Muscle layer of duodenum (tissue), 2 donors: ENCODE measurements around the gene RBKS.
"Not testable (repeated sequence)": the region's sequence is repeated elsewhere in the genome, so short reads cannot be mapped to it uniquely, and the experiment has no call there.

Experiments
- H3K27ac ChIP-seq: one replicate; pipeline ENCODE4 v1.7.0; 2013; ENCODE audit warnings: mild to moderate bottlenecking, low read length
- H3K27me3 ChIP-seq: one replicate; pipeline ENCODE4 v1.7.0; 2013; ENCODE audit warnings: low read depth, mild to moderate bottlenecking, control low read depth, low read length
- H3K36me3 ChIP-seq, 2 donors: one replicate each; pipeline ENCODE4 v1.7.0; 2013; ENCODE audit warnings: low read length in 2 of 2, control low read depth in 1 of 2, mild to moderate bottlenecking in 1 of 2; ENCODE audit not compliant: insufficient read depth in 2 of 2, control insufficient read depth in 1 of 2
- H3K4me1 ChIP-seq, 2 donors: one replicate each; pipeline ENCODE4 v1.7.0; 2013; ENCODE audit warnings: low read length in 2 of 2, mild to moderate bottlenecking in 2 of 2, control low read depth in 1 of 2, moderate library complexity in 1 of 2; ENCODE audit not compliant: insufficient read depth in 2 of 2, control insufficient read depth in 1 of 2
- H3K4me3 ChIP-seq, 2 donors: one replicate each; pipeline ENCODE4 v1.7.0; 2013; ENCODE audit warnings: low read length in 2 of 2, low read depth in 1 of 2, mild to moderate bottlenecking in 1 of 2
- H3K9me3 ChIP-seq, 2 donors: one replicate each; pipeline ENCODE4 v1.7.0; 2013; ENCODE audit warnings: low read length in 2 of 2, control low read depth in 1 of 2, mild to moderate bottlenecking in 1 of 2; ENCODE audit not compliant: control insufficient read depth in 1 of 2
- donor health status: healthy.

Gene RBKS

DNA sequence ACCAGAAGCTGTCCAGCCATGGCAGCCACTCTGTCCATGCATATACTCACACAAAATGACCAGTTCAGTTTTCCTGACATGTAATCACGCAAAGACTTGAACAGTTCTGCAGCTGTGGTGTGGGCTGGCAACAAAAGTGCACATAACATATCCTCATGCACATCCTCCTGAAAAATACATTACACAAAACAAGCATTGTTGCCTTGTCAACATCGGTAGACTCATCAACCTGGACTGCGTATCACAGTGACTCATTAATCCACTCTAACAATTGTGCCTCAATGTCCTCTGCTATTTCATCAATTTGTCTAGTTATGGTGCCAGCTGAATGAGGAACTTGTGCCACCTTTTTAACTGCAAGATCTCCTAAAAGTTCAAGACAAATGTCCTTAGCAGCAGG lies 19.5 kb downstream of the RBKS start:
- no peaks in the 10 kb centered on the region for H3K27me3 ChIP-seq
- H3K9me3 ChIP-seq, result no peaks in the 10 kb centered on the region
- H3K36me3 ChIP-seq, result no peaks in the 10 kb centered on the region
- no peak overlapping the region for H3K4me3 ChIP-seq
- H3K4me1 ChIP-seq, result no peaks in the 10 kb centered on the region
- no peak overlapping the region for H3K27ac ChIP-seq

DNA sequence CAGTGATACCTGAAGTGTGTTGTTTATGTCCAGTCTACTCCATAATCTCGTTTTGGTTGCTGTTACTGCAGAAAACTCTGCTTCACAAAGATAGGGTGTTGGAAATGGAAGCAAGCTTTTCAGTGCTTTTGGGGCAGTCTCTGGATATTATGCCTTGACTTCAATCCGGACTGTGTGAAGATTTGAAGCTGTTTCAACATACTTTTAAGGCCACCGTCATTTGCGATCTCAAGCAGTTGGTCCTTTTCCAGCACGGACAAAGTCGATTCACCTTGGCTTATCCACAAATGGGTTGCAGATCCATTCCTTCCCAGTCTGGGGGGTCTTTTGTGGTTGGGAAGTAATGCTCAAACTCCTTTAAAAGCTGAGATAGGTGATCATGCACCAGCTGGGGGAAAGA lies 20.4 kb downstream of the RBKS start:
- Histone ChIP-seq H3K27ac (no peak overlapping the region), H3K27me3 (no peaks in the 10 kb centered on the region), H3K4me1 (no peaks in the 10 kb centered on the region), H3K4me3 (no peak overlapping the region), H3K9me3 (no peaks in the 10 kb centered on the region), H3K36me3 (no peaks in the 10 kb centered on the region)

GRCh38 chr2:27866237-27866636 lies 23.9 kb downstream of the RBKS start:
- H3K36me3 ChIP-seq, result no peaks in the 10 kb centered on the region
- H3K9me3 ChIP-seq, result no peaks in the 10 kb centered on the region
- H3K4me3 ChIP-seq, result no peak overlapping the region
- H3K4me1 ChIP-seq, result no peaks in the 10 kb centered on the region
- no peak overlapping the region for H3K27ac ChIP-seq
- no peaks in the 10 kb centered on the region for H3K27me3 ChIP-seq

- not testable (repeated sequence) for H3K36me3 ChIP-seq, H3K27ac ChIP-seq, H3K4me3 ChIP-seq, H3K9me3 ChIP-seq, H3K4me1 ChIP-seq, H3K27me3 ChIP-seq
These were observed 26.2 kb downstream of the RBKS start for GRCh38 chr2:27863955-27864354.

GRCh38 chr2:27863146-27863545 lies 27.0 kb downstream of the RBKS start:
- peaks cover 0 to under 1% of the 10 kb centered on the region in 2 donors for H3K36me3 ChIP-seq
- no peak overlapping the region for H3K27ac ChIP-seq
- no peaks in the 10 kb centered on the region for H3K27me3 ChIP-seq
- no peaks in the 10 kb centered on the region for H3K4me1 ChIP-seq
- H3K9me3 ChIP-seq, result no peaks in the 10 kb centered on the region
- no peak overlapping the region for H3K4me3 ChIP-seq

DNA sequence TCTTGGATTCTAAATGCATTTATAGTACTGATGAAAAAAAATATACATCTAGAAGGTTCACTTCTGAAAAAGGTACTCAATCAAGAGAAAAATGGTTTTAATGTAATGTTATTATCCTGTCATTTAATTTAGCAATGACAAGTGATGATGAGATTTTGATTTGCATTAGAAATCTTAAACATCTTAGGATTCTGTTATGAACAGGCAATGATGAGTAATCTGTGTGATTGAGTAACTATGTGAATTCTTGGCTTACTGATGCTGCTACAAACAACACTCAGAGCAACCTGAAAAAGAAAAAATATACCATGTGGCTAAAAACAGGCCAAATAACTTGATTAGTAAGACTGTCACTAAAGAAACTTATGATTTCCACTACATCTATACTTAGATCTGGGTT lies 30.1 kb downstream of the RBKS start:
- peaks cover 0 to 2% of the 10 kb centered on the region in 2 donors for H3K9me3 ChIP-seq
- H3K4me1 ChIP-seq, result peaks cover 0 to 3% of the 10 kb centered on the region in 2 donors
- H3K4me3 ChIP-seq, result no peak overlapping the region
- H3K36me3 ChIP-seq, result peaks cover 0 to 6% of the 10 kb centered on the region in 2 donors
- H3K27me3 ChIP-seq, result no peaks in the 10 kb centered on the region
- no peak overlapping the region for H3K27ac ChIP-seq

DNA sequence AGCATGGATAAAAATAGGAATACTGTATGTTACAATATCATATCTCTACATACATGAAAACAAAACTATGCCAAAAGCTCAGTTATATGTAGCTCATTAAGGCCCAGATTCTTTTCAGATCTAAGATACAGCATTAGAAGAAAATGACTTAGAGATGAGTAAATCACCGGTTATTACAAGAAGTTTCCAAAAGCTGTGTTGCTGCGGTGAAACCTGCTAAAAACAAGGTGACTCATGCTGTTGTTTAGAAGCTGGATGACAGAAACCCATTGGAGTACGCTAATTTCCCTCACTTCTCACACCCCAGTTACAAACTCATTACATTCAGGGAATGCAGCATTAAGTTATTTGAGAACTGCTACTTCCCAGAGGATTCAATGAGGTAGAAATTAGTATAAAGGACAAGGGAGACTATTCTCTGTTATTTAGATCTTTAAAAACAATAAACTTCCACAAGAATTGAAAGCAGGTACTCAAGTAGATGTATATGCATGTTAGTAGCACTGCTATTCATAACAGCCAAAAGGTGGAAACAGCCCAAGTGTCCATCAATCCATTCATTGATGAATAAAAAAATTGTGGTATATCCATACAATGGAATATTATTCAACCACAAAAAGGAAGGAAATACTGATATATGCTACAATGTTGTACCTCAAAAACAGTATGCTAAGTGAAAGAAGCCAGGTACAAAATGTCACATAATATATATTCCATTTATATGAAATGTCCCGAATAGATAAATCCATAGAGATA lies 32.6 kb downstream of the RBKS start:
- Histone ChIP-seq H3K36me3 (peaks cover 0 to 6% of the 10 kb centered on the region in 2 donors), H3K27me3 (no peaks in the 10 kb centered on the region)

GRCh38 chr2:27856956-27857355 lies 33.2 kb downstream of the RBKS start:
- H3K9me3 ChIP-seq, result peaks cover 0 to 2% of the 10 kb centered on the region in 2 donors
- H3K36me3 ChIP-seq, result peaks cover 0 to 6% of the 10 kb centered on the region in 2 donors
- H3K4me3 ChIP-seq, result no peak overlapping the region
- H3K27ac ChIP-seq, result no peak overlapping the region
- no peaks in the 10 kb centered on the region for H3K27me3 ChIP-seq
- H3K4me1 ChIP-seq, result peaks cover 0 to 3% of the 10 kb centered on the region in 2 donors

More for the DNA sequence above, 32.6 kb downstream of the RBKS start:
- no peak overlapping the region for H3K4me3 ChIP-seq
- H3K4me1 ChIP-seq, result peaks cover 0 to 3% of the 10 kb centered on the region in 2 donors
- no peak overlapping the region for H3K27ac ChIP-seq
- H3K9me3 ChIP-seq, result peaks cover 0 to 2% of the 10 kb centered on the region in 2 donors

DNA sequence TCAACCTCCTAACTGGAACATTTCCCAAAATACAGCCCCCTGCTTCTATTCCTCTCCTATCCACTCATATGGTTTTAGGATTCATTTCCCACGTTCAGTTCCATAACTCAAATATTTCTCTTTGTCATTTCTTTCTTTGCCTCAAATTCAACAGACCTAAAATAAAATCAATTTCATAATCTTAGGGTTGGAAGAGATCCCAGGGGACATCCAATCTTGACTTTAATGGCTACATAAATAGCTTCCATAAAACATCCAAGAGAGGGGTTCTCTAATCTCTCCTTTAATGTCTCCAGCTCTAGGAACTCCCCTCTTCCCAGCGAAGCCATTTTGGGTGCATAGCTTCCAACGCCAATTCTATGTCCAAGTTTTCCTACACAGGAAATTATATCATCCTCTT lies 33.8 kb downstream of the RBKS start:
- H3K27ac ChIP-seq, result no peak overlapping the region
- H3K4me1 ChIP-seq, result peaks cover 0 to 3% of the 10 kb centered on the region in 2 donors
- H3K36me3 ChIP-seq, result peaks cover 0 to 6% of the 10 kb centered on the region in 2 donors
- peaks cover 0 to 2% of the 10 kb centered on the region in 2 donors for H3K9me3 ChIP-seq
- no peaks in the 10 kb centered on the region for H3K27me3 ChIP-seq
- no peak overlapping the region for H3K4me3 ChIP-seq

DNA sequence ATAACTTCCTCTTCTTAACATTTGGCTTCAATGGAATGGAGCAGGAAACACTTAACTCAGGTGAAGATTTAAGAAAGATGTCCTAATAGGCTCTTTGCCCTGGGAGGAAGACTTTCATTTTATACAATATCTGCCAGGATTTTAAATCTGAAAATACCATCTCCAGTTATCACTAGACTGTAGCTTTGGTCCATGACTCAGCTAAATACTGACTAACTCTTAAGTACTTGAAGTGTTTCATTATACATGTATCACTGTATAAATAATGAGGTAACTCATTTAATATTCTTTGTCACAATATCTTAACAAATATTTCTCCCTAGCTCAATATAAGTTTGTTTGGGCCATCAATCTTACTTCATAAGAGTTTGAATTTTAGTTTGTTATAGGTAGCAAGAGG lies 34.7 kb downstream of the RBKS start:
- H3K4me1 ChIP-seq, result peaks cover 0 to 3% of the 10 kb centered on the region in 2 donors
- H3K27me3 ChIP-seq, result no peaks in the 10 kb centered on the region
- H3K27ac ChIP-seq, result no peak overlapping the region
- no peak overlapping the region for H3K4me3 ChIP-seq
- peaks cover 0 to 2% of the 10 kb centered on the region in 2 donors for H3K9me3 ChIP-seq
- peaks cover 0 to 6% of the 10 kb centered on the region in 2 donors for H3K36me3 ChIP-seq

DNA sequence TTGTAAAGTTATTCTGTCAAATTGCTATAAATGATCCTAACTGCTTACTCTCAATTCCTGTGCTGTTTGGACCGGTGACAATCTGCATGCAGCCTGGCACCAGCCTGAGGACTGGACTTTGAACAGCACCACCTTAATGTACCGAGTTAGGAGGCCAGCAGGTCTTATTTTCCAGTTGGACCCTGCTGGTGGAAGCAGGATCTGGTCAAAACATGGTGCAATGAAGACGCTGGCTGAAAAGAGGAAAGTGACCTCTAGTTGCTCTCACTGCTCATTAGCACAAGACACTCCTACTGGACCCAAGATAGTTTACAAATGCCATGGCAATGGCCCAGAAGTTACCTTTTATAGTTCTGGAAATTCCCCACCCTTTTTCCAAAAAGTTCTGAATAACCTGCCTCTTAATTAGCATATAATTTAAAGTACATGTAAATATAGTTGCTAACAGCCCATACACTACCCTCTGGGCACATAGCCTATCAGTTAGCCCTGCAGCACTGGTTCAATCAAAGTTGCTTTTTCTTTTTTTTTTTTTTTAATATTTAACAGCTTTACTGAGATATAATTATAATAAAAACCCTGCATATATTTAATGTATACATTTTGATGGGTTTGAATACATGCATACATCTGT lies 35.8 kb downstream of the RBKS start:
- Histone ChIP-seq H3K27me3 (no peaks in the 10 kb centered on the region), H3K27ac (no peak overlapping the region), H3K4me1 (peaks cover 0 to 3% of the 10 kb centered on the region in 2 donors), H3K36me3 (peaks cover 0 to 6% of the 10 kb centered on the region in 2 donors), H3K9me3 (peaks cover 0 to 2% of the 10 kb centered on the region in 2 donors), H3K4me3 (no peak overlapping the region)
